Smooth muscle cell (in vitro differentiated cells): Measurements from ENCODE around the gene IBTK. TPM values are rescaled to one million over a fixed set of nuclear protein-coding genes. Genes with fewer than 3 reads are reported as not detected.

Source experiments
- DNase-seq: peaks from one replicate; lab custom pipeline; 2025; ENCODE audit not compliant: unreplicated experiment; lab: John Stamatoyannopoulos, UW
- H2AFZ ChIP-seq: fragments of 200-600 bp; sonication (generic); 2 replicates; pipeline ENCODE4 v1.6.0; 2016; ENCODE audit warnings: antibody characterized with exemption, low read depth, mild to moderate bottlenecking
- H3F3A ChIP-seq: fragments of 200-600 bp; sonication (generic); 2 replicates; pipeline ENCODE4 v1.6.0; 2017; ENCODE audit warnings: antibody characterized with exemption, low read depth
- H3K27ac ChIP-seq: fragments of 200-600 bp; sonication (generic); 2 replicates; pipeline ENCODE4 v1.5.1; 2016; ENCODE audit warnings: low read depth, mild to moderate bottlenecking
- H3K27me3 ChIP-seq: fragments of 200-600 bp; sonication (generic); 2 replicates; pipeline ENCODE4 v1.6.1; 2016; ENCODE audit warnings: low read depth, mild to moderate bottlenecking
- H3K36me3 ChIP-seq: fragments of 200-600 bp; sonication (generic); 2 replicates; pipeline ENCODE4 v1.5.1; 2016; ENCODE audit warnings: low read depth
- H3K4me1 ChIP-seq: fragments of 200-600 bp; sonication (generic); 2 replicates; pipeline ENCODE4 v1.5.1; 2016; ENCODE audit warnings: low read depth
- H3K4me2 ChIP-seq: fragments of 200-600 bp; sonication (generic); 2 replicates; pipeline ENCODE4 v1.6.0; 2016; ENCODE audit warnings: mild to moderate bottlenecking
- H3K4me3 ChIP-seq: fragments of 200-600 bp; sonication (generic); 2 replicates; pipeline ENCODE4 v1.5.1; 2016; ENCODE audit warnings: mild to moderate bottlenecking
- H3K79me2 ChIP-seq: fragments of 200-600 bp; sonication (generic); 2 replicates; pipeline ENCODE4 v1.6.0; 2016; ENCODE audit warnings: low read depth, mild to moderate bottlenecking
- H3K9ac ChIP-seq: fragments of 200-600 bp; sonication (generic); 2 replicates; pipeline ENCODE4 v1.6.0; 2016; ENCODE audit warnings: low read depth
- H3K9me3 ChIP-seq: fragments of 200-600 bp; sonication (generic); replicated peaks from 2 replicates; pipeline ENCODE4 v1.5.1; 2016; ENCODE audit warnings: low read depth
- H4K20me1 ChIP-seq: fragments of 200-600 bp; sonication (generic); 2 replicates; pipeline ENCODE4 v1.6.0; 2016; ENCODE audit warnings: low read depth
- whole genome bisulfite sequencing: methylation state at CpG from one replicate; pipeline ENCODE4 v1.1.7; 2016; ENCODE audit warnings: low lambda C conversion rate; 5-methylcytosine and 5-hydroxymethylcytosine counted together
- polyA plus RNA-seq: library from polyadenylated mRNA; unstranded; fragments of >200 nt; fragmentation: Nextera tagmentation; extraction: Ambion mirVana; gene quantifications from 2 replicates; pipeline ENCODE4 v1.2.1, GENCODE V29; 2016
- total RNA-seq: library from RNA; depleted of rRNA; stranded (reverse); fragments of >200 nt; gene quantifications from 2 replicates; pipeline ENCODE4 v1.2.3, GENCODE V29; 2014
- TF ChIP-seq, protein P1 (sequence below): fragments of 200-600 bp; sonication (generic); IDR thresholded peaks from 2 replicates; pipeline ENCODE4 v1.5.1; 2017; ENCODE audit warnings: borderline replicate concordance, mild to moderate bottlenecking, antibody characterized with exemption; ENCODE audit not compliant: insufficient read depth, poor library complexity, severe bottlenecking

Gene IBTK
- total and polyA plus RNA-seq, 2 experiments from 2014 or later = 21.6 to 50.7 TPM

DNA sequence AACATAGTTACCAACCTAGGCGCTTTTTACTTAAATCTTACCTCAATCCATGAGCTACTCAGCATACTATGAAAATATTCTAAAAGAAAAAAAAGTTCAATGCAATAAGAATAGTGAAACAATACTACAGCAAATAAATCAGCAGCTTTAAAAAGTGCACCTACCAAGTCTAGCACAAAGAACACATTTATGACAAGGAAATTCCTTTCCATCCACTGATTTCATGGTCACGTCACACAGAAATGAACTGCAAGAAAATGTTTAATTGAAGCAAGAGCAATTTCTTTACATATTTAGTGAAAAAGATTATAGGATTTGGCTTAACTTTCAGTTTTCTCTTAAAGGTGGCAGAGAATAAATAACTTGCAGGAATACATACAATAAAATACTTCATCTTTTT lies 36.2 kb downstream of the IBTK start:
- Histone ChIP-seq H3F3A (peaks cover 5% of the 10 kb centered on the region), H3K4me2 (no peak overlapping the region), H3K79me2 (no peaks in the 10 kb centered on the region), H3K27ac (no peak overlapping the region), H3K36me3 (peaks cover 49% of the 10 kb centered on the region), H3K4me3 (no peak overlapping the region), H3K9me3 (no peaks in the 10 kb centered on the region), H4K20me1 (peaks cover 6% of the 10 kb centered on the region), H3K9ac (no peak overlapping the region), H3K4me1 (peaks cover 10% of the 10 kb centered on the region), H3K27me3 (no peaks in the 10 kb centered on the region), H2AFZ (no peak overlapping the region)
- WGBS = 96% methylated on average over 2 of the region's 2 CpGs
- no peak for DNase-seq
- TF ChIP-seq, protein P1, sequence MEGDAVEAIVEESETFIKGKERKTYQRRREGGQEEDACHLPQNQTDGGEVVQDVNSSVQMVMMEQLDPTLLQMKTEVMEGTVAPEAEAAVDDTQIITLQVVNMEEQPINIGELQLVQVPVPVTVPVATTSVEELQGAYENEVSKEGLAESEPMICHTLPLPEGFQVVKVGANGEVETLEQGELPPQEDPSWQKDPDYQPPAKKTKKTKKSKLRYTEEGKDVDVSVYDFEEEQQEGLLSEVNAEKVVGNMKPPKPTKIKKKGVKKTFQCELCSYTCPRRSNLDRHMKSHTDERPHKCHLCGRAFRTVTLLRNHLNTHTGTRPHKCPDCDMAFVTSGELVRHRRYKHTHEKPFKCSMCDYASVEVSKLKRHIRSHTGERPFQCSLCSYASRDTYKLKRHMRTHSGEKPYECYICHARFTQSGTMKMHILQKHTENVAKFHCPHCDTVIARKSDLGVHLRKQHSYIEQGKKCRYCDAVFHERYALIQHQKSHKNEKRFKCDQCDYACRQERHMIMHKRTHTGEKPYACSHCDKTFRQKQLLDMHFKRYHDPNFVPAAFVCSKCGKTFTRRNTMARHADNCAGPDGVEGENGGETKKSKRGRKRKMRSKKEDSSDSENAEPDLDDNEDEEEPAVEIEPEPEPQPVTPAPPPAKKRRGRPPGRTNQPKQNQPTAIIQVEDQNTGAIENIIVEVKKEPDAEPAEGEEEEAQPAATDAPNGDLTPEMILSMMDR = no peak

DNA sequence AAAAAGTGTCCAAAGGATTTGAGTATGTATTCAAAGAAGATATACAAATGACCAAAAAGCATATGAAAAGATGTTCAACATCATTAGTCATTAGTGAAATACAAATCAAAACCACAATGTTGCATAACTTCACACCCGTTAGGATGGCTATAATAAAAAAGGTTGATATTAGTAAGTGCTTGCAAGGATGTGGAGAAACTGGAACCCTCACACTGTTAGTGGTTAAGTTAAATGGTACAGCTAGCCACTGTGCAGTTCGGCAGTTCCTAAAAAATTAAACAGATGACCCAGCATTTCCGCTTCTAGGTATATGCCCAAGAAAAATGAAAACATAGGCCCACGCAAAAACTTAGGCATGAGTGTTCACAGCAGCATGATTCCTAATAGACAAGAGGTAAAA lies 38.6 kb downstream of the IBTK start:
- Histone ChIP-seq H3F3A (peaks cover 5% of the 10 kb centered on the region), H3K4me2 (no peak overlapping the region), H3K4me3 (no peak overlapping the region), H3K27me3 (no peaks in the 10 kb centered on the region), H3K27ac (no peak overlapping the region), H3K9ac (no peak overlapping the region), H4K20me1 (peaks cover 13% of the 10 kb centered on the region), H3K79me2 (no peaks in the 10 kb centered on the region), H3K9me3 (no peaks in the 10 kb centered on the region), H3K36me3 (peaks cover 30% of the 10 kb centered on the region), H2AFZ (no peak overlapping the region), H3K4me1 (peaks cover 25% of the 10 kb centered on the region)
- 92% methylated on average over 4 of the region's 4 CpGs for WGBS
- DNase-seq = no peak
- TF ChIP-seq, protein P1 = no peak

DNA sequence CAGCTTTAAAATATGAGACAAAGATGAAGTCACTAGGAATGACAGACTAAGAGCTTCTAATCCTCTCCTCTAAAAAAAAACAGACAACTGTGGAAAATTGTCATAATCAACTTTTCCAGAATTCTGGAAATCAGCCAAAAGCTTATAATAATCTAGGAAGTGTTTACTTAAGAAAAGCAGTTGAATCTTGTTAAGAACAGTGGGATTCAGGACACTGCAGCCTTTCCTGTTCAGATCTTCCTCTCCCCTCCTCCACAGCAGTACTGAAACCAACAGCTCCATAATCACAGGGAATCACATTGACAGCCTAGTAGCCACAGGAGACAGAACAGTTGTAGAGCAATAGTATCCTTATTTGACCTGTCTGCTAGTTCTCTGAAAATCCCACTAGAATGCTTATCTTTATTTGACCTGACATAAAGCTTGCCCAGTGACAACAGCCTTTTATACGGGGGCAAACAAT lies 41.6 kb downstream of the IBTK start:
- Histone ChIP-seq H3K79me2 (peaks cover 6% of the 10 kb centered on the region), H3K27ac (peak overlapping the region; percentile 70), H4K20me1 (peaks cover 13% of the 10 kb centered on the region), H3K9ac (no peak overlapping the region), H3K9me3 (no peaks in the 10 kb centered on the region), H3K4me2 (peak overlapping the region; percentile 72), H3K27me3 (no peaks in the 10 kb centered on the region), H3F3A (peaks cover 5% of the 10 kb centered on the region), H2AFZ (no peak overlapping the region), H3K4me3 (no peak overlapping the region), H3K36me3 (peaks cover 31% of the 10 kb centered on the region), H3K4me1 (peaks cover 25% of the 10 kb centered on the region)
- no peak for DNase-seq
- 13% methylated on average over 1 of the region's 1 CpG for WGBS
- TF ChIP-seq, protein P1 = no peak

DNA sequence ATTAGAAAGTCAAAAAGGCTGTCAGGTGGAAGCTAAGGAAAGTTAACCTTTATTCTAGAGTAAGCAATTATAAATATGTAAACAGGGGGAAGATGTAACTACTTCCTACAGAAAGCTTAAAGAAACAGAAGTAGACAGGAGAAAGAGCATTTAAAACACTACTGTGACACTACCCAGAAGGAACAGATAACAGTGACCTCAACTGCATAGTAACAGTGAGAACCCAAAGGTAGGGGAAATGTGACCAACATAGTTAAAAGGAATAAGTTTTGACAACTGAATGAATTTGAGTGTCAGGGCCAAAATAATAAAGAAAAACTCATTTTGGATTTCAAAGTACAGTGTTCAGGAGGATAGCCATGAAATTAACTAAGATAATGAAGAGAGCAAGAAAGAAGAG lies 43.5 kb downstream of the IBTK start:
- peaks cover 25% of the 10 kb centered on the region for H3K4me1 ChIP-seq
- H3K4me3 ChIP-seq = no peak overlapping the region
- H3K9ac ChIP-seq = no peak overlapping the region
- H4K20me1 ChIP-seq = peaks cover 13% of the 10 kb centered on the region
- H3F3A ChIP-seq = peaks cover 5% of the 10 kb centered on the region
- TF ChIP-seq, protein P1 = no peak
- no peaks in the 10 kb centered on the region for H3K9me3 ChIP-seq
- H3K4me2 ChIP-seq = no peak overlapping the region
- no peak for DNase-seq
- peaks cover 28% of the 10 kb centered on the region for H3K36me3 ChIP-seq
- peaks cover 6% of the 10 kb centered on the region for H3K79me2 ChIP-seq
- H3K27ac ChIP-seq = no peak overlapping the region
- no peak overlapping the region for H2AFZ ChIP-seq
- H3K27me3 ChIP-seq = no peaks in the 10 kb centered on the region
